ENCODE measurements around the gene GOLGA8A.
"Not testable (repeated sequence)": the region's sequence is repeated elsewhere in the genome, so short reads cannot be mapped to it uniquely, and the experiment has no call there.

GRCh38 chr15:34430642-34431041 lies 7.0 kb downstream of the GOLGA8A start:
- TF ChIP-seq, protein P1, sequence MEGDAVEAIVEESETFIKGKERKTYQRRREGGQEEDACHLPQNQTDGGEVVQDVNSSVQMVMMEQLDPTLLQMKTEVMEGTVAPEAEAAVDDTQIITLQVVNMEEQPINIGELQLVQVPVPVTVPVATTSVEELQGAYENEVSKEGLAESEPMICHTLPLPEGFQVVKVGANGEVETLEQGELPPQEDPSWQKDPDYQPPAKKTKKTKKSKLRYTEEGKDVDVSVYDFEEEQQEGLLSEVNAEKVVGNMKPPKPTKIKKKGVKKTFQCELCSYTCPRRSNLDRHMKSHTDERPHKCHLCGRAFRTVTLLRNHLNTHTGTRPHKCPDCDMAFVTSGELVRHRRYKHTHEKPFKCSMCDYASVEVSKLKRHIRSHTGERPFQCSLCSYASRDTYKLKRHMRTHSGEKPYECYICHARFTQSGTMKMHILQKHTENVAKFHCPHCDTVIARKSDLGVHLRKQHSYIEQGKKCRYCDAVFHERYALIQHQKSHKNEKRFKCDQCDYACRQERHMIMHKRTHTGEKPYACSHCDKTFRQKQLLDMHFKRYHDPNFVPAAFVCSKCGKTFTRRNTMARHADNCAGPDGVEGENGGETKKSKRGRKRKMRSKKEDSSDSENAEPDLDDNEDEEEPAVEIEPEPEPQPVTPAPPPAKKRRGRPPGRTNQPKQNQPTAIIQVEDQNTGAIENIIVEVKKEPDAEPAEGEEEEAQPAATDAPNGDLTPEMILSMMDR (IDR thresholded peaks at IDR 0.05; ENCODE audit: low read length), result not testable (repeated sequence)
- not testable (repeated sequence) for TF ChIP-seq EZH2 (IDR thresholded peaks at IDR 0.05; ENCODE audit: borderline replicate concordance, low read length)

All from OCI-LY1 (cell line).